Sciatic nerve (tissue), 2 donors: ENCODE measurements around the gene VPS37B. TPM values are rescaled to one million over a fixed set of nuclear protein-coding genes. Genes with fewer than 3 reads are reported as not detected.

Experiments
- ATAC-seq: fragments of 200-7000 bp; cut with Tn5 transposase; one replicate; pipeline ENCODE4 v1.9.1; 2020; ENCODE audit warnings: mild to moderate bottlenecking, moderate library complexity
- DNase-seq: peaks from one replicate; pipeline ENCODE4 v3.0.0-alpha.2; 2020; ENCODE audit warnings: low spot score
- intact Hi-C: fragments of 100-400 bp; cut with DNase I; formaldehyde crosslinking; loops from one replicate; pipeline ENCODE4 v1.14.2; 2022
- total RNA-seq: library from RNA; stranded (reverse); fragmentation: NEBNext Ultra II Directional; extraction: Animal tissue kit (Norgen Biotek cat#: 25700); gene quantifications from one replicate; pipeline ENCODE4 v1.2.1, GENCODE V29; 2021
- donor health status: DM: no; HTN: no; CAD: no.
- donor health status: DM: no; HTN: no; CAD: no.

VPS37B gene
- total RNA-seq, 1 donor from 2014 or later: 24.8 TPM

- ATAC-seq (no peak), DNase-seq (no peak)
- intact Hi-C loops: loop anchor here (5.0 kb wide), 1 partner anchor 94 kb away; no protein-coding TSS in a partner anchor
Measured at GRCh38 chr12:122858591-122859302, 37.2 kb downstream of the VPS37B start.

DNA sequence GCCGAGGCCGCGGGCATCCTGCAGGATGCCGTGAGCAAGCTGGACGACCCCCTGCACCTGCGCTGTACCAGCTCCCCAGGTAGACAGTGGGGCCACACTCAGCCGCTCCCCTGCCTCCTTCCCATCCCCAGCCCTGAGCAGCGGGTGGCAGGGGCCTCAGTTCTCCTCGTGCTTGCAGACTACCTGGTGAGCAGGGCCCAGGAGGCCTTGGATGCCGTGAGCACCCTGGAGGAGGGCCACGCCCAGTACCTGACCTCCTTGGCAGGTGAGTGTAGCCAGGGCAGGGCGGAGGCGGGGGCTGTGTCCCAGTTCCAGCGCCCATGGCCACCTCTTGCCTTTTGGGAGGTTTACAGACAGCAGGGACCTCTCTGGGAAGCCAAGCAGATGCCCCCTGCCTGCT lies 37.8 kb downstream of the VPS37B start:
- intact Hi-C loops: loop anchor here (5.0 kb wide), 1 partner anchor 94 kb away; no protein-coding TSS in a partner anchor
- no peak for ATAC-seq
- no peak for DNase-seq

GRCh38 chr12:122856999-122857671 lies 38.8 kb downstream of the VPS37B start:
- ATAC-seq (no peak), DNase-seq (no peak)
- intact Hi-C loops: loop anchor here (5.0 kb wide), 1 partner anchor 95 kb away; no protein-coding TSS in a partner anchor

DNA sequence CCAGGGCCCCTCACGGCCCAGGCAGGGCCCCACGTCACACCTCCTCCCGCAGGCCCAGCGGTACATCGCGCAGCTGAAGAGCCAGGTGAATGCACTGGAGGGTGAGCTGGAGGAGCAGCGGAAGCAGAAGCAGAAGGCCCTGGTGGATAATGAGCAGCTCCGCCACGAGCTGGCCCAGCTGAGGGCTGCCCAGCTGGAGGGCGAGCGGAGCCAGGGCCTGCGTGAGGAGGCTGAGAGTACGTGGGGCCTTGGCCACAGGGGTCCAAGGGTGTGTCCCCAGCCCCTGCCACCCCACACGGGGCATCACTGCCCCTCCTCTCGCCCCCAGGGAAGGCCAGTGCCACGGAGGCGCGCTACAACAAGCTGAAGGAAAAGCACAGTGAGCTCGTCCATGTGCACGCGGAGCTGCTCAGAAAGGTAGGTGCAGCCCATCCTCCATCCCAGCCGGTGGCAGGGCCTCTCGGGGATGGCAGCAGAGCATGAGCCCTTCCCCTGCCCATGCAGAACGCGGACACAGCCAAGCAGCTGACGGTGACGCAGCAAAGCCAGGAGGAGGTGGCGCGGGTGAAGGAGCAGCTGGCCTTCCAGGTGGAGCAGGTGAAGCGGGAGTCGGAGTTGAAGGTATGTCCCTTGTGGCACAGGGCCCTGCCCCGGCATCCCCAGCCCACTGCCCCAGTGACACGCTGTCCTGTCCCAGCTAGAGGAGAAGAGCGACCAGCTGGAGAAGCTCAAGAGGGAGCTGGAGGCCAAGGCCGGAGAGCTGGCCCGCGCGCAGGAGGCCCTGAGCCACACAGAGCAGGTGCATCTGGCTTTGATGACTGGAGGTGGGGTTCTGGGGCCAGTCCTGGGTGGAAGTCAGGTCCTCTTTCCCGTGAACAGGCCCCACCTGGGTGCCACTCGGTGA lies 39.7 kb downstream of the VPS37B start:
- DNase-seq: no peak
- intact Hi-C loops: loop anchor here (5.0 kb wide), 1 partner anchor 96 kb away; no protein-coding TSS in a partner anchor
- no peak for ATAC-seq

- DNase-seq (no peak), ATAC-seq (no peak)
- intact Hi-C loops: loop anchor here (5.0 kb wide), 1 partner anchor 97 kb away; no protein-coding TSS in a partner anchor
Measured at GRCh38 chr12:122855071-122855829, 40.7 kb downstream of the VPS37B start.

DNA sequence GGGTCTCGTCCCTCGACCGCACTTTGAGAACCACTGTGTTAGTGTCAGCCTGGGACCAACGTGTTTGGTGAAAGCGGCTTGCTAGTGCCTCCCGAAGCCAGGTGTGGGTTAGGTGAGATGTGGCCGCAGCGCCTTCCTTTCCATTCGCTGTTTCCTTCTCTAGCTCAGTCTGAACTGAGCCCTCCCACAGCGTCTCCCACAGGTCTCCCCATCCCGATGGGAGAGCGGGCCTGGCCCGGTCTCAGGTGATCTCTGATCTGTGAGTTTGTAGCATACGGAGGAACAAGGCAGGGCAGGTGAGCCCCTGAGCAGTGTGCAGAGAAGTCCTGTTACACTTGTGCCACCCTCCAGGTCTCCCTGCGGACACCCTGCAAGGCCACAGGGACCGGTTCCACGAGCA lies 41.4 kb downstream of the VPS37B start:
- intact Hi-C loops: no loop called here
- ATAC-seq (no peak), DNase-seq (no peak)

DNA sequence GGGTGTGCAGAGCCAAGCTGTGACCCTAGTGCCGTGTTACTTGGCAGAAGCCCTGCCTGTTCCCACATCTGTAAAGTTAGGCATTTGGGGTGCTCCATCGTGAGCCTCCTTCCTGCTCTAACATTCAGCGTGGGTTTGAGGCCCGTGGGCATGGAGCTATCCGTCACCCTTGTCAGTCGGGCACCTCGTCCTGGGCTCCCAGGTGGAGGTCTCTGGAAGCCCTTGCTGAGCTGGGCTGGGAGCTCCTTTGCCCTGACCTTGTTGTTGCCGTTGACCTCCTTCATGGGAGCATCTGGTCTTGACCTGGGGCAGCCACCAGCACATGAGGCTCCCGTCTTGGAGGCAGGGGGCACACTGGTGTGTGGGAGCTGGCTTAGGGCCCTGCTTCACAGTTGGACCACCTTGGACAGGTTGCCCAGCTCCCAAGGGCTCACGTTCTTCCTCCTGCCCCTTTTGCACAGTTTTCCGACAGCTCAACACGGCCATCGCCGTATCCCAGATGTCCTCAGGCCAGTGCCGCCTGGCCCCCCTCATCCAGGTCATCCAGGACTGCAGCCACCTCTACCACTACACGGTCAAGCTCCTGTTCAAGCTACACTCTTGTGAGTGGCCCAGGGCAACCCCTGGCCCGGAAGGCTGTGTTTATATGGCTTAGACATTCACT lies 42.2 kb downstream of the VPS37B start:
- no peak for ATAC-seq
- intact Hi-C loops: no loop called here
- DNase-seq: no peak

DNA sequence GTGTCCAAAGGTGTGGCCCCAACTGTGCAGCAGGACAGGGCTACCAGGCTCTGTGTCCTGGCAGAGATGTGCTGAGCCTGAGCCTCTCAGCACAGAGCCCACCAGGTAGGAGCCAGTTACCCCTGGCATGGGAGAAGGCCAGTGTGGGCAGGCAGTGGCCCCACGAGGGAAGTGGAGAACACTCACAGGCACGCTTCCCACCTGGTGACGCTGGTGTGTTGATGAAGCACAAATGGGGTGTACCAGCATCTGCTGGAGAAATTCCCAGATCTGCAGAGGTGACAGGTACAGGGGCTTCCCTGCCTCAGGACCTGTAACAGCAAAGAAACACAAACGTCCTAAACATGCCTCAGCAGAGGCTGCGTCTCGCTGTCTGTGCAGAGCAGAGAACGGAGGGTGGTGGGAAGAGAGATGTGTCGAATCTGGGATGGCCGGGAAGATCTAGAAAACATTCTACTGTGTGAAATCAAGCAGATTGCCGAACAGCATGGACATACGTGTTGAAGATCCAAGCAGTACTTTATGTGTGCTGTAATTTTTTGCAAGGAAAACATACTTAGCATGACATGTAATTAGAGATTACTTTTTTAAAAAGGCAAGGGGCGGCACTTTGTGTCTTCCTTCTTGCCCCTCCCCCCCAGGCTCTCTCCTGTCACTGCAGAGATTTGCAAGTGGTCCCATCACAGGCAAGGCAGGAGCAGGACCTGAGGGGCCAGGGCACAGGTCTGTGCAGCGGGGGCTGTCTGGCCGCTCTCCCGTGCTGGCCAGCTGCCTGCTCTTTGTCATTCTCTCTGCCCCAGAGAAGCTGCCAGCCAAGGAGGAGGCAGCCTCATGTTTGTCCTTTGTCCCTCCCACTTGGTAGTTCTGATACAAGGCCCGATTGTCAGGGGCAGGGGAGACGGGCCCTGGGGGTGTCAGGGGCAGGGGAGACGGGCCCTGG lies 43.3 kb downstream of the VPS37B start:
- intact Hi-C loops: no loop called here
- ATAC-seq: peak; percentile 38

GRCh38 chr12:122851820-122852219 lies 44.1 kb downstream of the VPS37B start:
- intact Hi-C loops: no loop called here
- ATAC-seq: no peak
- DNase-seq: no peak

More for the DNA sequence above, 43.3 kb downstream of the VPS37B start:
- DNase-seq: no peak

GRCh38 chr12:122850695-122851350 lies 45.1 kb downstream of the VPS37B start:
- ATAC-seq (no peak), DNase-seq (no peak)
- intact Hi-C loops: no loop called here

GRCh38 chr12:122850048-122850445 lies 45.9 kb downstream of the VPS37B start:
- intact Hi-C loops: no loop called here

GRCh38 chr12:122849352-122850047 lies 46.4 kb downstream of the VPS37B start:
- intact Hi-C loops: no loop called here
- DNase-seq (no peak), ATAC-seq (no peak)

More at GRCh38 chr12:122850048-122850445, 45.9 kb downstream of the VPS37B start:
- no peak for ATAC-seq
- no peak for DNase-seq

DNA sequence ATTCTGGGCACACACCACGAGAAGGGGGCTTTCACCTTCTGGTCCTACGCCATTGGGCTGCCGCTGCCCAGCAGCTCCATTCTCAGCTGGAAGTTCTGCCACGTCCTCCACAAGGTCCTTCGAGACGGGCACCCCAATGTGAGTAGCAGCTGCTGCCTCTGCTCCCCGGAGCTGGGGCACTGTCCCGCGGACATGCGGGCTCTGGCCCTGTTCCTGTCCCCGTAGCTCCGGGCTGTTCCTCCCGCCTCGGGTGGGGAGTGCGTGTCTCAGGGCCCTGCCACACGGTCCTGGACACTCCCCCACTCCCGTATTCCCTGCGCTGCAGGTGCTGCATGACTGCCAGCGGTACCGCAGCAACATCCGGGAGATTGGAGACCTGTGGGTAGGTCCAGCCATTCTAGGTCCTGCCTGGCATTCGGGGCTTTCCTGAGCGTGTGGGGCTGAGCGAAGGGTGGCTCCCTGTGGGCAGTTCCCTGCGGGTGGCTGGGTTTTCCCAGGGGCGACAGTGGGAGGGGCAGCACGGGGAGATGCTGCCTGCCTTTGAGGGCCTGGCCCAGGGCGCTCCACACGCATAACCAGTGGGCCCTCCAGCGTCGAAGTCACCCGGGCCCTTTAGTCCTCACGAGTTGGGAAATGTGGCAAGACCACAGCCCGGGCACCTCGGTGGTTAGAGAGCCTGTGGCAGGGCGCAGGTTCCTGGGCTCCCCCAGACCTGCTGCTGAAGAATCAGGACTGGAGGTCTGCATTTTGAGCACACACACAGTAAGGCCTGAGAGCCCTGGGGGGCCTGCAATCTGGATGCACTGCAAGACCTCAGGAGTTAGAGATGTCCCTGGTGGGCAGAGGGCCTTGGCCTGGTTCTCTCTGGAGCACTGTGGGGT lies 47.2 kb downstream of the VPS37B start:
- ATAC-seq (no peak), DNase-seq (no peak)
- intact Hi-C loops: no loop called here

- no peak for ATAC-seq
- intact Hi-C loops: no loop called here
- no peak for DNase-seq
Measured at GRCh38 chr12:122847921-122848421, 48.0 kb downstream of the VPS37B start.

- intact Hi-C loops: no loop called here
- no peak for DNase-seq
Measured at GRCh38 chr12:122847516-122847836, 48.4 kb downstream of the VPS37B start.

More at GRCh38 chr12:122847516-122847836, 48.4 kb downstream of the VPS37B start:
- ATAC-seq: no peak
